Stimulated activated CD4-positive, alpha-beta T cell treated with anti-CD3 and anti-CD28 coated beads, Interleukin-2, amount 100 ng/mL, for 24 hours (primary cell): ENCODE results near the gene SERPINB8.
A peak's percentile ranks its signal among the peaks of the same experiment; 100 is the strongest.
"Not testable (repeated sequence)": the region's sequence is repeated elsewhere in the genome, so short reads cannot be mapped to it uniquely, and the experiment has no call there.

Source experiments
- DNase-seq, 2 donors: peaks; one replicate each; pipeline ENCODE4 v3.0.0-alpha.2; 2020

SERPINB8 gene

GRCh38 chr18:63969942-63970808 is at the start of gene SERPINB8:
TSS of gene SERPINB8 (plus strand) at chr18:63970081. CDS start at chr18:63978309, 8,228 bp downstream.
- peak; percentile 80 to 85 for DNase-seq

- no peak for DNase-seq
Observed at GRCh38 chr18:63922049-63922448, 47.8 kb upstream of the SERPINB8 start.

GRCh38 chr18:63924551-63924950 is 45.3 kb upstream of the SERPINB8 start:
- DNase-seq: no peak

- no peak for DNase-seq
Observed at GRCh38 chr18:63928331-63928730, 41.5 kb upstream of the SERPINB8 start.

GRCh38 chr18:63929369-63929768 is 40.5 kb upstream of the SERPINB8 start:
- not testable (repeated sequence) for DNase-seq

- no peak for DNase-seq
Observed at GRCh38 chr18:63930773-63931354, 39.0 kb upstream of the SERPINB8 start.

GRCh38 chr18:63936156-63936931 is 33.5 kb upstream of the SERPINB8 start:
- DNase-seq: peak; percentile 65 to 71

GRCh38 chr18:63936932-63937393 is 32.9 kb upstream of the SERPINB8 start:
- no peak for DNase-seq

GRCh38 chr18:63940008-63940407 is 29.9 kb upstream of the SERPINB8 start:
- DNase-seq: no peak

- not testable (repeated sequence) for DNase-seq
Observed at GRCh38 chr18:63940543-63941050, 29.3 kb upstream of the SERPINB8 start.

- DNase-seq: no peak
Observed at GRCh38 chr18:63947051-63947790, 22.7 kb upstream of the SERPINB8 start.

GRCh38 chr18:63949068-63949737 is 20.7 kb upstream of the SERPINB8 start, which contains the start of gene HMSD:
TSS of gene HMSD (plus strand) at chr18:63949301. CDS start at chr18:63953456, 4,155 bp downstream.
- peak; percentile 67 to 76 for DNase-seq

GRCh38 chr18:63951302-63951705 is 18.6 kb upstream of the SERPINB8 start:
- peak; percentile 17 to 51 for DNase-seq

- DNase-seq: no peak
Observed at GRCh38 chr18:63953811-63954210, 16.1 kb upstream of the SERPINB8 start.

GRCh38 chr18:63956755-63957154 is 13.1 kb upstream of the SERPINB8 start:
- DNase-seq: no peak

- no peak for DNase-seq
Observed at GRCh38 chr18:63960891-63961290, 9.0 kb upstream of the SERPINB8 start.

- no peak for DNase-seq
Observed at GRCh38 chr18:63961435-63961980, 8.4 kb upstream of the SERPINB8 start.

- DNase-seq: no peak
Observed at GRCh38 chr18:63962137-63962536, 7.7 kb upstream of the SERPINB8 start.

- peak; percentile 34 to 39 for DNase-seq
Observed at GRCh38 chr18:63963615-63964256, 6.1 kb upstream of the SERPINB8 start.

GRCh38 chr18:63964908-63965307 is 5.0 kb upstream of the SERPINB8 start:
- DNase-seq: no peak
